ENCODE data around the gene SMYD3.

- TF ChIP-seq POLR2AphosphoS5 (IDR thresholded peaks at IDR 0.05): no peak
- TF ChIP-seq CTCF (IDR thresholded peaks at IDR 0.05): no peak
These were observed 113.0 kb downstream of the SMYD3 start for GRCh38 chr1:246394121-246394520.
